Dendritic cell treated with granulocyte-macrophage colony-stimulating factor and Interleukin-4, amounts not matched to agents 40 ng/mL and 50 ng/mL, for 4 days (primary cell): ENCODE measurements around the gene TOMM7.
"Not testable (repeated sequence)": the region's sequence is repeated elsewhere in the genome, so short reads cannot be mapped to it uniquely, and the experiment has no call there.

Experiments
- H3K27ac Mint-ChIP-seq: one replicate; pipeline ENCODE4 v1.8.0; 2022; ENCODE audit warnings: mild to moderate bottlenecking, mixed read lengths
- H3K27me3 Mint-ChIP-seq: one replicate; pipeline ENCODE4 v1.8.0; 2022; ENCODE audit warnings: mild to moderate bottlenecking, mixed read lengths
- H3K36me3 Mint-ChIP-seq: one replicate; pipeline ENCODE4 v1.8.0; 2022; ENCODE audit warnings: low read depth, mixed read lengths
- H3K4me1 Mint-ChIP-seq: one replicate; pipeline ENCODE4 v1.8.0; 2022; ENCODE audit warnings: low read depth, mixed read lengths
- H3K4me3 Mint-ChIP-seq: one replicate; pipeline ENCODE4 v1.8.0; 2022; ENCODE audit warnings: mild to moderate bottlenecking, moderate library complexity, mixed read lengths
- H3K9me3 Mint-ChIP-seq: one replicate; pipeline ENCODE4 v1.8.0; 2022; ENCODE audit warnings: mixed read lengths
- intact Hi-C: fragments of 100-400 bp; cut with micrococcal nuclease; formaldehyde crosslinking; loops from one replicate; pipeline ENCODE4 v1.15.0; 2022

Gene TOMM7

DNA sequence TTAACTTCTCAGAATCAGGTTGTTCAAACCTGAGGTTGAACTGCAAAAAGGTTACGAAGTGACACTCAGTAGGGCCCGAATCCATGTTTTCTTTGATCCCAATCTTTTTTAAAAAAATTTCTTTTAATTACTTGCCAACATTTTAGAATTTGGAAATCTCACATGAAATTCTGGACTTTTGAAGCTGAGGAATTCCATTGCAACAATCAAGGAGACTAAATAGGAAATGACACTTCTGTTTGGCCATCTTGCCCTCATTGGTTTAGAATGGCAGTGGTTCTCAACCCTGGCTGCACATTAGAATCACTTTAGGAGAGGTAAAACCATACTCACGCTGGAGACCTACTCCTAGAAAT lies 471 bp upstream of the TOMM7 start:
- peaks cover 19% of the 10 kb centered on the region for H3K4me1 Mint-ChIP-seq

DNA sequence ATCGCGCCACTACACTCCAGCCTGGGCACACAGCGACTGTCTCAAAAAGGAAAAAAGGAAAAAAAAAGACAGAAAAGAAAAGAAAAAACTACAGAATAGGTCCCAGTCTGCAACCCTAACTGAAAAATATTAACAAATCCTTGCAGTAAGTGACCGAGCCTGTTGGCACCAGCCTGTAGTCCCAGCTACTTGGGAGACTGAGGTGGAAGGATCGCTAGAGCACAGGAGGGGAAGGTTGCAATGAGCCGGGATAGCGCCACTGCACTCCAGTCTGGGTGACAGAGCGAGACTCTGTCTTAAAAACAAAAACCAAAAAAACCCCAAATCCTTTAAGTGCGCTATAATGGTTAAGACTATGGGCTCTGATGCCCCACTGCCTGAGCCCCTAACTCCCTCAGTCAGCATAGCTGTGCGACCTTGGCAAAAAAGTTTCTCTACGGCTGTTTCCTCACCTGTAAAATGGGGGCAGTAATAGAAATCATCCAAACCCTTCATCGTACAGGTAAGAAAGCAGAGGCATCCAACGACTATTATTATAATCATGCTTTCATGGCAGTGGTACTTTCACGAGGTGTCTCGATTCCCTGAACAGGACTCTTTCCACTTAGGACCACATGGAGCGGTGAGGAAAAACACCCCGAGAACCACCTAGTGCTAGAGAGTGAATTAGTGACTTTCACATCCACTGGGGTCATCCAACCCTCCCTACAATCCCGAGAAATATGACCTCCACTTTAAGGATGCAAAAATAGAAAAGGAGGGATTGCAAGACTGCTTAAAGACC lies 755 bp downstream of the TOMM7 start:
- Mint-ChIP-seq H3K27me3 (peaks cover 20% of the 10 kb centered on the region), H3K4me1 (peaks cover 19% of the 10 kb centered on the region), H3K27ac (peak overlapping the region; percentile 96), H3K9me3 (no peaks in the 10 kb centered on the region), H3K36me3 (peaks cover 30% of the 10 kb centered on the region), H3K4me3 (peak overlapping the region; percentile 98)
- intact Hi-C loops, result loop anchor here (1.0 kb wide), 1 partner anchor 32 kb away; no protein-coding TSS in a partner anchor

More for the DNA sequence above, 471 bp upstream of the TOMM7 start:
- Mint-ChIP-seq H3K36me3 (peaks cover 21% of the 10 kb centered on the region), H3K4me3 (peak overlapping the region; percentile 98), H3K9me3 (no peaks in the 10 kb centered on the region), H3K27me3 (peaks cover 24% of the 10 kb centered on the region), H3K27ac (peak overlapping the region; percentile 96)
- intact Hi-C loops, result no loop called here

DNA sequence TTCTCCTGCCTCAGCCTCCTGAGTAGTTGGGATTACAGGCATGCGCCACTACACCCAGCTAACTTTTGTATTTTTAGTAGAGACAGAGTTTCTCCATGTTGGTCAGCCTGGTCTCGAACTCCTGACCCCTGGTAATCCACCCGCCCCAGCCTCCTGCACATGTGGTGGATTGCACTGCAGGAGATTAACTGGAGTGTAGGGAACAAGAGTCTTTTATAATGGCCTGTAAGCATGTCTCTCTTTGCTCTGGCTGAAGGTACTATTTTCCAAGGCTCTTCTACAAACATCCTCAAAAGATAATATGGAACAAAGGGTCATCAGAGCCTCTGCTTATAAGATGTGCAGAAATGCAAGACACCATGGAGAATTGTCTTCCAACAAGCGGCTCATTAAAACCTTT lies 3.2 kb downstream of the TOMM7 start:
- Mint-ChIP-seq H3K27me3 (peaks cover 11% of the 10 kb centered on the region), H3K4me3 (no peak overlapping the region), H3K27ac (no peak overlapping the region), H3K4me1 (peaks cover 19% of the 10 kb centered on the region), H3K9me3 (no peaks in the 10 kb centered on the region), H3K36me3 (peaks cover 55% of the 10 kb centered on the region)
- intact Hi-C loops, result no loop called here

DNA sequence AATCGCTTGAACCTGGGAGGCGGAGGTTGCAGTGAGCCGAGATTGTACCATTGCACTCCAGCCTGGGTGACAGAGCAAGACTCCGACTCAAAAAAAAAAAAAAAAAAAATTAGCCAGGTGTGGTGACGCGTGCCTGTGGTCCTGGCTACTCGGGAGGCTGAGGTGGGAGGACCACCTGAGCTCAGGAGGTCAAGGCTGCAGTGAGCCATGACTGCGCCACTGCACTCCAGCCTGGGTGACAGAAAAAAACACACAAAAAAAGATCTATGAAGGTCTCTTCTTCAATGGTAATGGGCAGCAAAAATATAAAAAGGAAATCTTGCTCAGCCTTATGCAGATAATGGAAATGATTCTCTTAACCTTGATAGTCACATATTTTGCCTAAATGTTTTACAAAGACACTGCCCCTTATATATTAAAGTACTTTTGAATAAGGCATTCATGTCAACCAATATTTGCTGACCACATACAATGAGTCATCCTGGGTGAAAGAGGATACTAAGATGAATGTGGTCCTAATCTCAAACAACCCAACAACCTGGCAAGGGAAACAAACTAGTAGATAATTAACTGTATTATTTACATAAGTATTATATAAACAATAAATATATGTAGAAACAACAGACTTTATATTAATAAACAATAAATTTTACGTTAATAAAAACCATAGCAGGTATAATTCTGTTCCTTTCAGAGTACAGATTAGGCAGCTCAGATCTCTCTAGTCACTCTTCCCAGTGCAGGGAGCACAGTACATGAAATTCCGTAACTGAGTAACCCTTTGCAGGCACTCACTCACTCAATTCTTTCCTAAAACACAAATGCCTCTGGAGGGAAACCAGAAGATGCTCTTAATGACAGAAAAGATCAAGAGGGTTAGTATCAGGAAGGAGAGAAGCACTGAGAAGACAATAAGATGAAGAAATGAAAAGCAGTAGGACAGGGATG lies 8.1 kb downstream of the TOMM7 start:
- Mint-ChIP-seq H3K4me3 (no peak overlapping the region), H3K4me1 (no peaks in the 10 kb centered on the region), H3K27me3 (no peaks in the 10 kb centered on the region), H3K27ac (no peak overlapping the region), H3K36me3 (peaks cover 71% of the 10 kb centered on the region), H3K9me3 (no peaks in the 10 kb centered on the region)
- intact Hi-C loops, result no loop called here

DNA sequence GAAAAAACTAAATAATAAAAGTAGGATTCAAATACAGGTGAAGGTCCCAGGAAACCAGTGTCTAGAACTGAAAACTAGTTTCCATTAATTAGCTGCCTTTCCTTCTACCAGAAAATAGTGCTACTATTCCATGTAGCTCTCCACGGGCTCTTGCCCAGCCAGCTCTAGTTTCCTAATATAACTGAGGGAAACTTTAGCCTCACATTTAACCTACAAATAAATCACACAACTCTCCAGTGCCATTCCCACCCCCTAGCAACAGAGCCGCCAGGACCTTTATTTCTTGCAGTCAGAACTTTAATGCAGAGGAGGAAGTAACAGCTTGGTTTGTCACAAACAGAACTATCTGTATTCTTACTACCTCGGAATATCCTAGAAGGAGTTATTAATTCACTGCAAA lies 10.3 kb downstream of the TOMM7 start:
- Mint-ChIP-seq H3K27ac (no peak overlapping the region), H3K9me3 (no peaks in the 10 kb centered on the region), H3K36me3 (peaks cover 58% of the 10 kb centered on the region), H3K4me1 (no peaks in the 10 kb centered on the region), H3K4me3 (no peak overlapping the region), H3K27me3 (no peaks in the 10 kb centered on the region)
- intact Hi-C loops, result no loop called here

DNA sequence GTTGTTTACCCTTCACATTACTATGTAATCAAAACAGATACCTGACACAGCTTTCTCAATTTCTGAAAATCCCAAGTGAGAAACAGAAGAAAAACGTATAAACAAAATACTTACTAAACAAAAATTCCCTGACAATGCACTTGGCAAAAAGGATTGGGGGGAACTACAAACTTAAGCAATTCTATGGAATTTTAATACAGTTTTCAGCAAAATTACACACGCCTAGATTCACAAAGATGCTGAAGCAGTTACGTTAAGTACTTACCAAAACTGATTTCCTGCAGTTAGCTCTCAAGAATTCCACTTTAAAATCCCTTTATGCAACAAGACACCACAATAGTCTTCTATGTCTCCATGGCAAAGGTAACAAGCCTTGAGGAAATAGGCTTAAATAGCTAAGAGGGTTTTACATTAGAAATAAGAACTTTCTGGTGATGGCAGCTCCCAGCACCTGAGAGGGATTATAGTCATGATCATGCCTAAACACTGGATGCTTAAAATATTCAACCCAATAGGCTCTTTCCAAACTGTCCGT lies 10.8 kb downstream of the TOMM7 start:
- intact Hi-C loops, result no loop called here
- no peaks in the 10 kb centered on the region for H3K9me3 Mint-ChIP-seq
- no peaks in the 10 kb centered on the region for H3K27me3 Mint-ChIP-seq
- peaks cover 55% of the 10 kb centered on the region for H3K36me3 Mint-ChIP-seq
- H3K4me1 Mint-ChIP-seq, result no peaks in the 10 kb centered on the region
- H3K27ac Mint-ChIP-seq, result no peak overlapping the region
- no peak overlapping the region for H3K4me3 Mint-ChIP-seq

DNA sequence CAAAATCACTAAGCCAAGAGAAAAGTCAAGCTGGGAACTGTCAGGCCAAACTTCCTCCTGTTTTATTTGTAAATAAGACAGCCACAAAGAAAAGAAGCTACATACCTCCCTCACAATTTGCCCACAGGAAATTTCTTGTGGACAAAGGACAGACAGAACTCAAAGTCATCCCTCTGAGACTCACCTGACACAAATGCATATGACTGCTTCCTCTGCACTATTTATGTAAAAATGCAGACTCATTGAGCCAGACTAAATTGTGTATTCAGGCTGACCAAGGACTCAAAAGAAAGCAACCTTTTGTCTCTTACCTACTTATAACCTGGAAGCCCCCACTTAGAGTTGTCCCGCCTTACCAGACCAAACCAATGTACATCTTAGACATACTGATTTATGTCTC lies 11.8 kb downstream of the TOMM7 start:
- no peaks in the 10 kb centered on the region for H3K4me1 Mint-ChIP-seq
- no peaks in the 10 kb centered on the region for H3K27me3 Mint-ChIP-seq
- no peaks in the 10 kb centered on the region for H3K9me3 Mint-ChIP-seq
- no peak overlapping the region for H3K27ac Mint-ChIP-seq
- peaks cover 46% of the 10 kb centered on the region for H3K36me3 Mint-ChIP-seq
- H3K4me3 Mint-ChIP-seq, result no peak overlapping the region
- intact Hi-C loops, result no loop called here

DNA sequence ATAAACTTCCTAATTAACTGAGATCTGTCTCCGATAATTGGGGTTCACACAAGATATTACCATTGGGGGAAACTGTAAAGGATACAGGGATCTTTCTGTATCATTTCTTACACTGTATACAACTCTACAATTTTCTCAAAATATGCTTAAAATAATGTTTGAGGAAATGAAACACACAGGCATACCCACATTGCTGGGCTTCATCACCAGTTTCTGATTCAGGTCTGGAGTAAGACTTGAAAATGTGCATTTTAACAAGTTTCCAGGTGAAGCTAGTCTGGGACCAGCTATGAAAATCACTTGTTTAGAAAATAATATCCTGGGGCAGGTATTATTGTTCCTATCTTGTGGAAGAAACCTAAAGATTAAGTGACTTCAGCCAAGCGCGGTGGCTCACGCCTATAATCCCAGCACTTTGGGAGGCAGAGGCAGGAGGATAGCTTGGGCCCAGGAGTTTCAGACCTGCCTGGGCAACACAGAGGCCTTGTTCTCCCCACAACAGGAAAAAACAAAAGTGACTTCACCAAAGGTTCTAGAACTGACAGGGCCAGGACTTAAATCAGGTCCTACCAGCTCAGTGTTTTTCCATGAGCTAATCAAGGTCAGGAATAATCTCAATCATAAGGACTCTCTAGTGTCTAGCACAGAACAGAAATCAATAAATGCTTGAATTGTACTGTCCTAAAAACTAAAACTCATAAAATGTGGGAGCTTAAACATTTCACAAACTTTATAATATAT lies 12.6 kb downstream of the TOMM7 start:
- Mint-ChIP-seq H3K27ac (no peak overlapping the region), H3K36me3 (peaks cover 38% of the 10 kb centered on the region), H3K4me3 (no peak overlapping the region), H3K4me1 (no peaks in the 10 kb centered on the region), H3K27me3 (no peaks in the 10 kb centered on the region), H3K9me3 (no peaks in the 10 kb centered on the region)
- intact Hi-C loops, result no loop called here

DNA sequence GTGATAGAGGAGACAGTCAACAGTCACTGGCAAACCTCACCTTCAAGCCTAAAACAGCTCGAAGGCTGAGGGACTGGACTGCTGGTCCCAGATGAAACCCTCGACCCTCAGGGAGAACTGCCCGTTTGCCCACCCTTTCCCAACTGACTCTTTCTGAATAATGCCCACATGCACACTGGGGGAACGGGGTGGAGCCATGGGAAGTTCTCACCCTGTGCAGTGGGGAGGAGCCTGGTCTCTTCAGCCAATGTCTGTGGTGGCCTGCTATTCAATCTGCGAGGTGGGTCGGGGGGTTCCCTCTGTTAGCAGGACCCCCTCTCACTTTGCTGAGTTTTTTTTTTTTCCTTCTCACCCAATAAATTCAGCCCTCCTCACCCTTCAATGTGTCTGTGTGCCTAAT lies 14.5 kb downstream of the TOMM7 start:
- H3K4me3 Mint-ChIP-seq, result no peak overlapping the region
- no peaks in the 10 kb centered on the region for H3K4me1 Mint-ChIP-seq
- intact Hi-C loops, result no loop called here
- peaks cover 22% of the 10 kb centered on the region for H3K36me3 Mint-ChIP-seq
- H3K9me3 Mint-ChIP-seq, result no peaks in the 10 kb centered on the region
- no peaks in the 10 kb centered on the region for H3K27me3 Mint-ChIP-seq
- H3K27ac Mint-ChIP-seq, result no peak overlapping the region

DNA sequence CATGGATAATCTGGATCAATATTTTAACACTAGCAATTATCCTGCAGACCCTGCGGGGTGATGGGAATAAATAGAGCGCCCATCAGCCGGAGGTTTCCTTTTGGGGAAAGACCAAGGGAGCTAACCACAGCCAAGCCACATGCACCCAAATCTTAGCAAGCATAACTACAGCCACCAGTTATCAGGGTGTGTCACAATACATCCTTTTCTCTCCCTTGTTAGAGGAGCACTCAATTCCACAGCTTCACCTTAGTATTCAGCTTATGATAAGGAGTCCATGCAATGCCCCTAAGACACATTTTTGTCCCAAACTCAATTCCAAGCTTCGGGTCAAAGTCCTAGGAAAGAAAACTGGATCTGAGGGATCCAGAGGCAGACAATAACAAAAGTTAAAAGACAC lies 15.9 kb downstream of the TOMM7 start:
- H3K27ac Mint-ChIP-seq, result no peak overlapping the region
- no peak overlapping the region for H3K4me3 Mint-ChIP-seq
- H3K36me3 Mint-ChIP-seq, result peaks cover 8% of the 10 kb centered on the region
- no peaks in the 10 kb centered on the region for H3K9me3 Mint-ChIP-seq
- H3K27me3 Mint-ChIP-seq, result peaks cover 4% of the 10 kb centered on the region
- H3K4me1 Mint-ChIP-seq, result no peaks in the 10 kb centered on the region
- intact Hi-C loops, result no loop called here

DNA sequence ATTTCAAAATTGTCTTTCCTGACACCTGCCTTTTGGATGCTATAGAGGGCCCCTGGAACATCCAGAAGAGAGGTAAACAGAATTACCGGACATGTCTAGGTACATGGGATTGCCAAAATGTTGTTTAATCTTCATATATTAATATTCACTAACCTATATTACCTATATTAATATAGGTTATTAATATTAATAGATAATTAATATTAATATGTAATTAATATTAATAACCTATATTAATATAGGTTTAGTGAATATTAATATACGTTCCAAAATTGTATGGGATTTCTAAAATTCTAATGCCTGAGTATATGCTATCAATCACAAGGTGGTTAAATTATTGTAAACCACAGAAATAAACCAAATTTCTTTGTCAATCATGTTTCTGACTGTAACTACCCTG lies 17.4 kb downstream of the TOMM7 start:
- Mint-ChIP-seq H3K9me3 (no peaks in the 10 kb centered on the region), H3K27me3 (peaks cover 4% of the 10 kb centered on the region), H3K4me1 (no peaks in the 10 kb centered on the region), H3K27ac (no peak overlapping the region), H3K4me3 (no peak overlapping the region), H3K36me3 (no peaks in the 10 kb centered on the region)
- intact Hi-C loops, result no loop called here

DNA sequence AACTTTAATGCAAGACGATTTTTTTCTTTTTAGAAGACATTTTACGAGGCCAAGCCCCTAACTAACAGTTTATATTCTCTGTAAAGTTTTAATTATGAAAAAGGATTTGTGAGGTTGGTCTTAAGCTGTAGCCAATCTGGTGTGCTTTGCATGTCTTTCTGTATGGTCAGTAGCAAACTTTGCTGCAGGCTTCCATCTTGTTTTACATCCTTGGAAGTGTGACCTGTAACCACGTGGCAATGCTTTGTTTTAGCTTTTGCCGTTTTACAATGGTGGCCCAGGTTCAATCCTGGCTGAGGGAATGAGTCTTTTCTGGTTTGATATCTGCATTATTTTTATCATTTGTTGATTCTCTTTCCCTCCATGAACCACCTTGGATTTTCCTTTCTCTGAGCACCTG lies 19.8 kb downstream of the TOMM7 start:
- H3K27ac Mint-ChIP-seq, H3K4me3 Mint-ChIP-seq, intact Hi-C loops, H3K4me1 Mint-ChIP-seq, H3K36me3 Mint-ChIP-seq, H3K9me3 Mint-ChIP-seq, H3K27me3 Mint-ChIP-seq: not testable (repeated sequence)

DNA sequence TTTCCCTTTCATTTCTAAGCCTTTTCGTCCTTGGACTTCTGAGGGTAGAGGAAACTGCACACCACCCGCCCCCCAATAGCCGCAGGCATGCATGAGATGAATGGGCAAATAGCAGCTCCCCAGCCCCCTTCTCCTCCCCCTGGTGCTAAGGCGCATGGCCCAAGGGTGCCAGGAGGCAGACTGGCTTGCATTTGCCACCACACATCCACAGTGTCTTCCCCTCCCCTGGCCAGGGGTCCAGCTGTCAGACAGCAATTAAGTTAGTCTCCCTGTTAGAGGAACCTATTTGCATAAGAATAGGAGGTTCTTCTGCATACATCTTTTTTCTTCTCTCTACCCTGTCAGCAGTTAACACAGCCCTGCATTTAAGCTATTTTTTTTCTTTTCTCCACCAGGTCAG lies 20.2 kb downstream of the TOMM7 start:
- Mint-ChIP-seq H3K4me1 (no peaks in the 10 kb centered on the region), H3K9me3 (no peaks in the 10 kb centered on the region), H3K27ac (no peak overlapping the region), H3K4me3 (no peak overlapping the region), H3K27me3 (peaks cover 4% of the 10 kb centered on the region), H3K36me3 (no peaks in the 10 kb centered on the region)
- intact Hi-C loops, result no loop called here

DNA sequence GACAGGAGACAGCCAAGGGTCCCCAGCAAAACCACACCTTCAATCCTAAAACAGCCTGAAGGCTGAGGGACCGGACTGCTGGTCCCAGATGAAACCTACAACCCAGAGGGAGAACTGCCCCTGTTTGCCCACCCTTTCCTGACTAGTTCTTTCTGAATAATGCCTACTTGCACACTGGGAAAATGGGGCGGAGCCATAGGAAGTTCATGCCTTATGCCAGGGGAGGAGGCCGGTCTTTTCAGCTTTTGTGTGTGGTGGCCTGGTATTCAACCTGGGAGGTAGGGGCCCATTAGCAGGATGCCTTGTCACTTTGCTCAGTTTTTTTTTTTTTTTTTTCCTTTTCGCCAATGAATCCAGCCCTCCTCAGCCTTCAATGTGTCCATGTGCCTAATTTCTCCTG lies 20.7 kb downstream of the TOMM7 start:
- no peaks in the 10 kb centered on the region for H3K4me1 Mint-ChIP-seq
- H3K36me3 Mint-ChIP-seq, result no peaks in the 10 kb centered on the region
- no peaks in the 10 kb centered on the region for H3K9me3 Mint-ChIP-seq
- intact Hi-C loops, result no loop called here
- H3K4me3 Mint-ChIP-seq, result no peak overlapping the region
- no peak overlapping the region for H3K27ac Mint-ChIP-seq
- H3K27me3 Mint-ChIP-seq, result peaks cover 4% of the 10 kb centered on the region
